GDM1 (cell line): Measurements from ENCODE around the gene MYD88.

Source experiments
- DNase-seq: peaks from one replicate; lab custom pipeline; 2025; lab: John Stamatoyannopoulos, UW

MYD88 gene

GRCh38 chr3:38165722-38166387, 27.4 kb downstream of the MYD88 start:
- no peak for DNase-seq

- no peak for DNase-seq
These were observed 29.1 kb downstream of the MYD88 start for GRCh38 chr3:38167591-38167990.

GRCh38 chr3:38168151-38169026, 29.9 kb downstream of the MYD88 start:
- DNase-seq = no peak

- no peak for DNase-seq
These were observed 30.5 kb downstream of the MYD88 start for GRCh38 chr3:38169027-38169317.

GRCh38 chr3:38170722-38171121, 32.3 kb downstream of the MYD88 start:
- DNase-seq = no peak

GRCh38 chr3:38171622-38172021, 33.2 kb downstream of the MYD88 start:
- DNase-seq = no peak

- no peak for DNase-seq
These were observed 35.5 kb downstream of the MYD88 start for GRCh38 chr3:38173834-38174418.

- no peak for DNase-seq
These were observed 38.7 kb downstream of the MYD88 start for GRCh38 chr3:38177181-38177580.

GRCh38 chr3:38186781-38187180, 48.3 kb downstream of the MYD88 start:
- DNase-seq = no peak

- no peak for DNase-seq
These were observed 52.0 kb downstream of the MYD88 start for GRCh38 chr3:38190481-38190881.
